RWPE2 (cell line): ENCODE measurements around the gene SRM.

Experiments
- ATAC-seq: fragments of 200-7000 bp; cut with Tn5 transposase; 3 replicates; pipeline ENCODE4 v1.9.1; 2021; ENCODE audit warnings: low read depth
- DNase-seq: peaks from one replicate; pipeline ENCODE4 v3.0.0-alpha.2; 2020; ENCODE audit warnings: low spot score
- H3K27ac ChIP-seq: fragments of 450-650 bp; 2 replicates; pipeline ENCODE4 v1.5.1; 2017; ENCODE audit warnings: mild to moderate bottlenecking; ENCODE audit not compliant: poor library complexity, severe bottlenecking
- H3K27me3 ChIP-seq: fragments of 250-450 bp; sonication (Bioruptor Pico); 2 replicates; pipeline ENCODE4 v1.5.1; 2021; ENCODE audit warnings: mild to moderate bottlenecking, moderate library complexity; ENCODE audit not compliant: insufficient read depth, poor library complexity, severe bottlenecking
- H3K36me3 ChIP-seq: fragments of 250-450 bp; sonication (Bioruptor Pico); 2 replicates; pipeline ENCODE4 v1.5.1; 2020; ENCODE audit warnings: low read depth, mild to moderate bottlenecking, moderate library complexity
- H3K4me1 ChIP-seq: fragments of 250-450 bp; sonication (Bioruptor Pico); 2 replicates; pipeline ENCODE4 v1.5.1; 2021; ENCODE audit warnings: mild to moderate bottlenecking, moderate library complexity; ENCODE audit not compliant: insufficient read depth, poor library complexity, severe bottlenecking
- H3K4me3 ChIP-seq: fragments of 250-450 bp; sonication (Bioruptor Pico); 2 replicates; pipeline ENCODE4 v1.5.1; 2021; ENCODE audit warnings: mild to moderate bottlenecking, moderate library complexity; ENCODE audit not compliant: severe bottlenecking
- H3K9me3 ChIP-seq: fragments of 250-450 bp; sonication (Bioruptor Pico); 2 replicates; pipeline ENCODE4 v1.5.1; 2021; ENCODE audit warnings: mild to moderate bottlenecking, moderate library complexity; ENCODE audit not compliant: severe bottlenecking
- CTCF ChIP-seq: fragments of 450-650 bp; IDR thresholded peaks from one replicate; pipeline ENCODE4 v1.5.1; 2017; ENCODE audit warnings: mild to moderate bottlenecking, moderate library complexity; ENCODE audit not compliant: poor library complexity, severe bottlenecking

The SRM gene

GRCh38 chr1:11031624-11032262, 28.1 kb downstream of the SRM start:
- peak; percentile 30 for ATAC-seq
- no peak for TF ChIP-seq CTCF
- DNase-seq: no peak
- H3K9me3 ChIP-seq: no peaks in the 10 kb centered on the region
- H3K27ac ChIP-seq: no peak overlapping the region
- no peak overlapping the region for H3K4me3 ChIP-seq
- peaks cover 8% of the 10 kb centered on the region; the same call in 1 of the 2 replicates for H3K36me3 ChIP-seq
- H3K4me1 ChIP-seq: no peaks in the 10 kb centered on the region
- H3K27me3 ChIP-seq: no peaks in the 10 kb centered on the region

GRCh38 chr1:11030865-11031264, 29.0 kb downstream of the SRM start:
- Histone ChIP-seq H3K27ac (no peak overlapping the region), H3K36me3 (peaks cover 11% of the 10 kb centered on the region), H3K27me3 (no peaks in the 10 kb centered on the region), H3K9me3 (no peaks in the 10 kb centered on the region), H3K4me1 (peaks cover 5% of the 10 kb centered on the region), H3K4me3 (no peak overlapping the region)
- no peak for TF ChIP-seq CTCF
- ATAC-seq (no peak), DNase-seq (no peak)

GRCh38 chr1:11028018-11028417, 31.8 kb downstream of the SRM start:
- Histone ChIP-seq H3K27ac (no peak overlapping the region), H3K36me3 (peaks cover 39% of the 10 kb centered on the region), H3K4me3 (no peak overlapping the region), H3K4me1 (peaks cover 12% of the 10 kb centered on the region), H3K27me3 (no peaks in the 10 kb centered on the region), H3K9me3 (no peaks in the 10 kb centered on the region)
- TF ChIP-seq CTCF: no peak
- ATAC-seq (no peak), DNase-seq (no peak)

- no peaks in the 10 kb centered on the region for H3K27me3 ChIP-seq
Observed at GRCh38 chr1:11027316-11027715, 32.5 kb downstream of the SRM start.

More at GRCh38 chr1:11027316-11027715, 32.5 kb downstream of the SRM start:
- no peak for ATAC-seq
- H3K4me3 ChIP-seq: no peak overlapping the region
- no peak for DNase-seq
- TF ChIP-seq CTCF: no peak
- H3K36me3 ChIP-seq: peaks cover 46% of the 10 kb centered on the region
- peaks cover 12% of the 10 kb centered on the region for H3K4me1 ChIP-seq
- H3K27ac ChIP-seq: no peak overlapping the region
- no peaks in the 10 kb centered on the region for H3K9me3 ChIP-seq
